NCI-H526 (cell line): ENCODE measurements around the gene TOX4.
A peak's percentile ranks its signal among the peaks of the same experiment; 100 is the strongest.

Experiments used
- DNase-seq, 2 experiments: peaks; one replicate each; lab custom pipeline; 2025; lab: John Stamatoyannopoulos, UW

TOX4 gene

DNA sequence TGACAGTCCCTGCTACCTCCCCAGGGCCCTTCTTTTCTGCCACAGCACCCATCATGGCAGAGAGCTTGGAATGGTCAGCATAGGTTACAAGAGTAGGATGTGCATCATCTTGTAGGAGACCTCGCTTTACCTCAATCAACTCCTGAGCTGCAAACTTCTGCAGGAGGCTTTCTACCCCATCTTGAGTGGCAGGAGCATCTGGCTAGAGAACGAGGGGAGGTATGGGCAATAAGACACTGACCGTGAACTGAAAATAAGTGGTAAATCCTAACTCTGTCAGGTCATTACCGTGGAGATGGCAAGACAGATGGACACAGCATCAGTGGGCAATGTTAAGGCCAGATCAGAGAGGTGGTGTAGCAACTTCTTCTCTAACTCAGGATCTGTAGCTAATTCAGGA, 26.4 kb downstream of the TOX4 start:
- DNase-seq = no peak

- no peak for DNase-seq
Measured at GRCh38 chr14:21505012-21505553, 28.1 kb downstream of the TOX4 start.

GRCh38 chr14:21506557-21506956, 29.6 kb downstream of the TOX4 start:
- no peak for DNase-seq

GRCh38 chr14:21509432-21510143, 32.6 kb downstream of the TOX4 start:
- no peak for DNase-seq

DNA sequence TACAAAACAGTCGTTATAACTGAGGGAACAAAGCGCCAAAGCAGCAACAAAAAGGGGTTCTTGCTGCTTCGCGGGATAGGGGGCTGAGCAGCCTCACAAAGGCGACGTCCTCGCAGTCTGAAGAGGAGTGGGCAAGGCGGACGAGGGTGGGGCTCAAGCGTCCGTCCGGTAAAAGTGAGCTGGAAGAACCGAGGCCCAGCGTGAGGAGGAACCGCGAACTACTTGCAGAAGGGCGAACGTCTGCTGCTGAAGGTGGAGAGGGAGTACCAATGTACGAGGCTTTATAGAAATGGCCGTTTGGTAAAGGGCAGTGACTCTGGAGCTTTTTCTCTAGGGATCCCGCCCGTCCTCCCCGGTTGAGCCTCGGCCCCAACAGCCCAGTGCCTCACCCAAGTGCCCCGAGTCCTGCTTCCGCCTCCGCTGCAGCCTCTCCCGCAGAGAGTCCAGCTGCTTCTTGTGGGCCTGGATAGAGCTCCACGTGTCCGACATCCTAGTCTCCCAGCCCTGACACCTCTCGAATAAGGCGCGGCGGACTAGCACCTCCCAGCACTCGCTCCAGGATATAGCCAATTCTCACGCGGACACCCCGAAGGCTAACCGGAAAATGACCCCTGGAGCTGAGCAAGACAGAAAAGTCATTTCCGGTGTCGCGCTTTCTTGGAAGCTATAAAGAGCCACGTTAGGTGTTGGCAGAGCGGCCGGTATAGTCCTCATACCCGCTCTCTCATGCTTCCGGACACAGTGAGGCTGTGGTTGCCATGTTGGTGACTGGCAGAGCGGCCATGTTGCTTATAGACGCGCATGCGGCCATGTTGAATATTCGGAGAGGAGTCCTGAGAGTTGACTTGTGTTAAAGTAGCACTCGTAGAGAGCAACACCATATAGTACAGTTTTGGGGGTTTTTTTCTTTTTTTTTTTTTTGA, 34.0 kb downstream of the TOX4 start, which contains the start of gene METTL3:
Gene METTL3, minus strand, starts transcription at position 606 of the 923 bp plus-strand sequence. Its CDS starts 117 bp downstream, at position 489.
- DNase-seq = peak; percentile 98

- DNase-seq = no peak
Measured at GRCh38 chr14:21514341-21514740, 37.3 kb downstream of the TOX4 start.

GRCh38 chr14:21518725-21519124, 41.7 kb downstream of the TOX4 start:
- no peak for DNase-seq

- no peak for DNase-seq
Measured at GRCh38 chr14:21520767-21521166, 43.8 kb downstream of the TOX4 start.

DNA sequence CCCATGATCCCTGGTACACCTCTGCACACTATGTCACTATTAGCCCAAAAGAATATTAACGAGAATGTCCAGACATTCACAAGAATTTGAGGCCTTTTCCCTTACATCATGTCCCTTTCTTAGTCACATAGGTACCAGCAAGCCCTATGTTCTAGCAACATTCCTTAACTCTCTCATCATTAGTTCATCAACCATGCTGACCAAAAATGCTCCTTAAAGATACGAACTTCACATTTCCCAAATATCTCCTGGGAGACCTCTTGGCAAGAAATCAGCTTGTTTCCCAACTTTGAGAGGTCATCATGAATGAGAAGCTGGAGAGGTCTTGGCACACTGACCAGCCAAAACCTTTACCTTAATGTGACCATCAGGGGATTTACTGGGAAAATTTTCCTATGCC, 44.5 kb downstream of the TOX4 start:
- no peak for DNase-seq

DNA sequence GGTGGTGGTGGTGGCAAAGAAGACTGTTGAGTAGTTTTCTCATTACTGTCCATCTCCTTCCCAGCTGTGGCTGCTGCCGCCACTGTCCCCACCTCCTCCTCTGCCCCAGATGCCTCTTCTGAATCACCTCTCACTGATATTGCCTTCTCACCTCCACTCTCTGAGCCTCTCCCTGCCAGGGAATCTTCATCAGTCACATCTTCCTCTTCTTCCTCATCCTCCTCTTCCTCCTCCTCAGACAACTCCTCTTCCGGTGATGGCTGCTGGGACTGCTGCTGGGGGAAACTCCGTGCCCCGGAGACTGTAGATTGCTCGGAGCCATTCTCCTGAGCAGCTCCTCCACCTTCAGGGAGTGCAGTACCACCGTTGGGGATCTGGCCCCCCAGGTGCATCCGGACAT, 46.2 kb downstream of the TOX4 start:
- DNase-seq = no peak

DNA sequence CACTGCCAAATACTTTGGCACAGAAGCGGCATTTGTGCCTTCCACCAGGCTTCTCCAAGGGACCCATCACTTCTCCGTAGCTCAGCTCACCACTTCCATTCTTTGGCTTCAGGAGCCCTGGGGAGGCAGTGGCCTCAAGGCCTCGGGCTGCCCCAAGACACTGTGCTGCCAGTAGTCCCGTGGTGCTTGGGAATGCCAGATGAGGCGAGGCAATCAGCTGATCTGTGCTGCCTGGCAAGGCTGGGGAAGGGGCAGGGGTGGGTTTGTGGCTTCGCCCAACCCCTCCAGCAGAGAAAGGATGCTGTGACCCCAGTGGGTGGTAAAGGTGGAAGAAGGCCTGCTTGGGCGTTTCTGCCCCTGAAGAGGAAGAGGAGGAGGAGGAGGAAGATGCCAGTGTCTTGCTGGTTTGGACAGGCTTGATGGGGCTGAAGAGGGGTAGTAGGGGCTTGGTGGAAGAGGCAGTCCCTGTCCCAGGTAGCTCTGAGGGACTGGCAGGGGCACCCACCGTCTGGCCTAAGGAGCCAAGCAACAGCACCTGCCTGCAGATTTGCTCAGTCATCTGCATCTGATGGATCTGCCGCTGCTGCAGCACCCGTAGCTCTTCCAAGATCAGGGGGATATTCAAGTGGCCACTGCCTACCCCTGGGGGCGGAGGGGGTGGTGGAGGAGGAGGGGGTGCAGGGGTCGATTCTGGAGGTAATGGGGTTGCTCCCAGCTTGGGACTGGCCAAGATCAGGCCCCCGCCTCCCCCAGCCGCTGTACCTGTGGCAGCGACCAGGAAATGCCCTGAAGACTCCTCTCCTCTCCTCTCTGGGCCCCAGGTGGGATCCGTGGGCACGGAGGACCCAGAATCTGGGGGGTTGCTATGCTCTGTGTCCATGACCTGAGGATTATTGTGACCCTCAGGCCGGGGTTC, 47.8 kb downstream of the TOX4 start:
- peak in 1 of 2 experiments; percentile 31 for DNase-seq

GRCh38 chr14:21525571-21525961, 48.6 kb downstream of the TOX4 start:
- peak; percentile 19 to 63 for DNase-seq

GRCh38 chr14:21525962-21526671, 49.1 kb downstream of the TOX4 start, which contains the start of gene SALL2:
Gene SALL2 (minus strand): TSS chr14:21526346. CDS start chr14:21526127, 219 bp downstream.
- peak; percentile 84 to 95 for DNase-seq

GRCh38 chr14:21526672-21527317, 49.8 kb downstream of the TOX4 start:
- DNase-seq = peak; percentile 91 to 94

GRCh38 chr14:21527318-21527679, 50.3 kb downstream of the TOX4 start:
- DNase-seq = no peak

- DNase-seq = peak; percentile 46 to 49
Measured at GRCh38 chr14:21528381-21529348, 51.7 kb downstream of the TOX4 start.

GRCh38 chr14:21529515-21529914, 52.5 kb downstream of the TOX4 start:
- DNase-seq = no peak

GRCh38 chr14:21533294-21533693, 56.3 kb downstream of the TOX4 start:
- no peak for DNase-seq

GRCh38 chr14:21534576-21534975, 57.6 kb downstream of the TOX4 start:
- DNase-seq = no peak
